Stimulated activated CD4-positive, alpha-beta T cell treated with anti-CD3 and anti-CD28 coated beads, Interleukin-12 subunit alpha, Interleukin-12 subunit beta, amount 100 ng/mL, for 24 hours (primary cell): ENCODE results near the gene CPSF3.

ENCODE experiments used
- DNase-seq, 2 experiments: peaks; one replicate each; pipeline ENCODE4 v3.0.0-alpha.2; 2020; ENCODE audit warnings: low read depth in 2 of 2

CPSF3 gene

DNA sequence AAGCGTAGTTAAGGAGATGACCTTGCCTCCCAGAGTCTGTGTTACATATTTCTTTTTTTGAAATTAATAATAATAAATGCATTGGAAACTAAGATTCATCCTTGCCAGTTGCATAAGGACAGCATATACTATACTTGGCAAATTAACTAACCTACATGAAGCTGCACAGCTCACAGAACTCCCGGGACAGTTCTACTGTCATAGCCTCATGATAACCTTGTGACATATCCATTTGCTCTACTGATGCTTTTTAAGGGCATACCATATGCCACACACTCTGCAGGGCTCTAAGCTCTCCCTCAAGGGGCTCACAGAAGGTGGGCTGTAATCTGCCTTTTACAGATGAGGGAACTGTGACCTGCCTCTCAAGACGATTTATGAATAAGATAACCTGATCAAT lies 3.9 kb upstream of the CPSF3 start:
- DNase-seq, result no peak

DNA sequence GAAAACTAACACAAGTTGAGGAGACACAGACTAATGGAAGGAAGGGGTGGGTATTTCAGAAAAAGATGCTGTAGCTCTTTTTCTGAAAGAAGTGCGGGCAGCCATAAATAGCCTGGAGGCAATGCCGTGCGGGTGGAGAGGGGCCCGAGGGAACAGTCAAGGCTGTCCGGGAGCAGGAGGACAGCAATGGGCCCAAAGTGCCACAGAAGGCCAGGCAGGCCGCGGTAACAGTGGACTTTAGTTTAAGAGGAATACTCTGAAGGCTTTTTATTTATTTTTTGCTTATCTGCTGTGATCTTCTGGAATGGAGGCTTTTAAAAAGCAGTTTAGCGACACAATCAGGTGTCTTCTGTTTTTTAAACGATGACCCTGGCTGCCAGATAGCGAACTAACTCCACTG lies 3.0 kb upstream of the CPSF3 start:
- no peak for DNase-seq

DNA sequence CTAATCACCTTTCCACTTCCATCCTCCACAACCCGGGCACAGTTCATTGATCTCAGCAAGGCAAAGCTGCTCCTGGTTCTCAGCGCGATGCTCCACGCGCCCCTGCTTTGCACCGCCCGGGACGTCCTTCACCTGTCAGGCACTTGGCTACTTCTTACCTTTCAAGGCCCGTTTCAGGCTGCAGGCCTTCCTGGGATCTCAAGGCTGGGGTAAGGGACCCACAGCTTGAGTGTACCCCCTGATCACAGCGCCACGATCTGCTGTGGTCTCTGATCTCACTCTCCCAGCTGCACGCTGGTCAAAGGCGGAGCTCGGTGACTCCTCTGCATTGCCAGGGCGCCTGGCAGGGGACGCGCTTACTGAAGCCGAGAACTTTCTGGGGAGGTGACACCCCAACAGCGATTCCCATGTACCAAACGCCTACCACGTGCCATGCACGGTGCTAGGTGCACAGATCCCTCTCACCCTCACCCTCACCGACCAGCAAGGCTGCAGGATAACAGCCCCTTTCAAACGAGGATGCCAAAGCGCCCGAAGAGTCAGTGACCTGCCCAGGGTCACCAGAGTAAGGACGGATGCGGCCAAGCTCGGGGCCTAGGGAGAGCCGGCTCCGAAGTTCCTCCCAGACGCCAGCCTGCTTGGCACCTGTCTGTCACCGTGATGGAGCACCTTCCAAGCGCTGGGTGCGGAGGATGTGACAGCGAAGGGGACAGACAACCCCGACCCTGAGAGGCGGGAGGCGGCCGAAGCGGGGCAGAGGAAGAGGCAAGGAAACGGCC lies 944 bp upstream of the CPSF3 start:
- peak; percentile 25 to 42 for DNase-seq

DNA sequence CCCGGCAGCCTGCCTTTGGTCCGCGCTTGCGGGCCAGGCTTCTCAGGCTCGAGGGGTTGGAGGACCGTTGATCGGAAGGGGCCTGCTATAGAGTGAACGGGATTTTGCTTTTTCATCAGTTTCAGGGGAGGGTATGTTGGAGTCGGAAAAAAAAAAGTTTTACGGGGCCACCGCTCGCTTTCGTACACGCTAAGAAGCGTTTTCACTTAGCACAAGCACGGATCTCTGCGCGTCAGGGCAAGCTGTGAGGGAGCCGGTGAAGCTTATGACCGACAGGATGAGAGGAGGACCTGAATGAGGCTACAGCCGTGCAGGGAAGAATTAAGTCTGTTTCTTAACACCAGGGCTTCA lies 443 bp downstream of the CPSF3 start:
- no peak for DNase-seq

DNA sequence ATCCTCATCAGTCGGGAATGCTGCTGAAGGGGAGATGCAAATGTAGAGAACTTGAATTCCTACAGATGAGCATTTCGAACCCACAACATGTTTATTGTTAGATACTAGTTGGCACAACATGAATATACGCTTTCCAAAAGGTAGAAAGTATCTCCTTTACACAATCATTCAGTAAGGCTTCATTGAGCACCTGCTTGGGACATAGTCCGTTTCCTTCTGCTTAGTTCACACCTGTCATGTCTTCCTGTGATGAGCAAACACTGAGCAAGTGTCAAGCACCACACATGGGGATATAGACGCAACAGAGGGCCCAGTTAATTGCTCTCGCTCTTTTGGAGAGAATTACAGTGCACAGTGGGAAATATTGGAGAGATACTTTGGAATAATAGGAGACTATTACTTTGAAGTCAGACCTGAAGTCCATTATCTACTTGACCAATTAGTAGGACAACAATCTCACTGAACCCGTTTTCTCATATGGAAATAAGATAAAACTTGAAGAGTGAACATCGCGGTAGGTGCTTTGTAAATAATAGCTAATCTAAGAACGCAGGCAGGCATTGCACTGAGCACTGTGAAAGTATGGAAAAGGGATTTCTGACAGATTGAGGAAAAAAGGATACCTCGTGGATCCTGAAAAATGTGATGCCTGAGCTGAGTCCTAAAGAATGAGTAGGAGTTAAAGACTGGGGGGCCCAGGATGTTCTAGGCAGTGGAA lies 1.2 kb downstream of the CPSF3 start:
- no peak for DNase-seq

DNA sequence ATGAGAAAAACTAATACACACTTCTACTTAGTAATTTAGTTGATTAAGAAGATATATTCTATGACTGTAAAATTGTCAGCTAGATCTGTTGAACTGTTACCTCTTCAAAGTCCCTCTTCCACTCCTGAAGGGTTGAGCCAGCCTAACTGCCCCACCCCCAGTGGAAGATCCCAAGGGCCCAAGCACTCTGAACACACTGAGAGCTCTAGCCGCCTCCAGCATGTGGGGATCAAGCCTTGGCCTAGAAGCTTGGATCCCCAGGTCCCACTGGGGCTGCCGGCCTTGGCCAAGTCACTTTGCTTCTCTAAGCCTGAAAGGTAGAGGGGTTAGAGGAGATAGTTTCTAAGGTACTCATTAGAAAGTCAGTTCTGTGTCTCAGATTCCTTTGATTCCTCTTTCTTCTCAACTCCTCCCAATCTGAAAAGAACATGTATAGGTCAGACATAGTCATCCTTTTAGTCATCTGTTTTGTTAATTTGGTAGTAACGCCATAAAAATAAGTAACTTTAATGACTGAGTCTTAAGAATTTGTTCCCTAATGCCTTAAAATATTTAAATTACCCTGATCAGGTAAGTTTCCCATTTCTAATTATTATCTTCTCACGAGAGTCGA lies 5.6 kb downstream of the CPSF3 start:
- DNase-seq, result no peak

DNA sequence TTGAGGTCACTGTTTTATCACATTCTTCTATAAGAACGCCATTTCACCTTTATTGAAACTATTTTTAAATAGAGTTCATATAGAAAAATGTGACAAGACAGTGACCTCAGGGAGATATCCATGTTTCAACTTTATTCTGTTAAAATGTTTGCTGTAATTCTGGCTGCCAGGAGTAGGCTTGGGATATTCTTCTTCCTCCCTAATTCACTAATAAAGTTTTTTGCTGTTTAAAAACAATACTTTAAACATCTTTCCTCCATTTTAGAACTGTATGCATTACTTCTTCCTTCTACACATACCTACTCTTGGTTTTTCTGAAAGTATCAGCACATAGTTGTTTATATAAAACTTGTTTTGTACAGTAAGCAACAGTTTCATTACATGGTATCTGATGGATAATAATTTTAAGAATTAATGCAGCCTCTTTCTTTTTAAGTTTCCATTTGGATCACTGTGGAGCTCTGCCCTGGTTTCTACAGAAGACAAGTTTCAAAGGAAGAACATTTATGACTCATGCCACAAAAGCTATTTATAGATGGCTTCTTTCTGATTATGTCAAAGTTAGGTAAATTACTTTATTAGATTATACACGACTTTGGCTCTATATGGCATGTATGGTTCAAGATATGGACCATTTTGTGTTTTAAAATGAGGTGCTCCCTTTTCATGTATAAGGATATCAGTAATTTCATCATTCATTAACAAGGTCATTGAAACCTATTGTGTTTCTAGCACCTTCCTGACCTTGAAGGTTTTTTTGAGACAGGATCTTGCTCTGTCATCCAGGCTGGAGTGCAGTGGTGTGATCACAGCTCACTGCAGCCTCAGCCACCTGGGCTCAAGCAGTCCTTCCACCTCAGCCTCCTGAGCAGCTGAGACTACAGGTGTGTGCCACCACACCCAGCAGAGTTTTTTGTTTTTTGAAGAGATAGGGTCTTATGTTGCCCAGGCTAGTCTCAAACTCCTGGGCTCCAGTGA lies 7.2 kb downstream of the CPSF3 start:
- DNase-seq, result no peak

DNA sequence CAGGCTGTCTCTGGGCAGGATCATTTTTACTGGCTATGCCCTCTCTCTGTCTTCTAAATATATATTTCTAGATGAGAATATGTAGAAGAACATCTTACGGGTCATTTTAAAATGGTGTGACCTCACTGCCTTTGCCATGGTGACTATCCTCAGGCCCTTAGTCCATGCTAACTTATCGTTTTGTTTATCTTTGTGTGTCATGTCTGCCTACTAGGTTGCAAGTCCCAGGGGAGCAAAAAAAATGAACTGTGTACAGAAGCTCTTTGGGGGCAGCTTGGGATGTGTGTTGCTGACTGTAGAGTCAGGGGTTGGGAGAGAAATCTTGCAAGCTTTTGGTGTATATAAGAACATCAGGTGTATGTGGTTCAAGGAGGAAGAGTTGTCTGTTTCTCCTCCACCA lies 11.0 kb downstream of the CPSF3 start:
- DNase-seq, result no peak

DNA sequence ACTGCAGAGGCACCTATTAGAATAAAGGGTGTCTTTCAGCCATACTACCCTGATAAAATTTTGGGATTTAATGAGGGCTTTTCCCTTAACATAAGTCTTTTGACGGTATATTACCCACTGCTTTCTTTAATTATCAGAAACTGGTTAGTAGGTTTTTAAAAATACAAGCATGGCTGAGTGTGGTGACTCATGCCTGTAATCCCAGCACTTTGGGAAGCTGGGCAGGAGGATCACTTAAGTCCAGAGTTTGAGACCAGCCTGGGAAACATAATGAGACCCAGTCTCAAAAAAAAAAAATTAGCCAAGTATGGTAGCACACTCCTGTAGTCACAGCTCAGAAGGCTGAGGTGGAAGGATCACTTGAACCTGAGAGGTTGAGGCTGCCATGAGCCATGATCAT lies 16.1 kb downstream of the CPSF3 start:
- DNase-seq, result no peak

DNA sequence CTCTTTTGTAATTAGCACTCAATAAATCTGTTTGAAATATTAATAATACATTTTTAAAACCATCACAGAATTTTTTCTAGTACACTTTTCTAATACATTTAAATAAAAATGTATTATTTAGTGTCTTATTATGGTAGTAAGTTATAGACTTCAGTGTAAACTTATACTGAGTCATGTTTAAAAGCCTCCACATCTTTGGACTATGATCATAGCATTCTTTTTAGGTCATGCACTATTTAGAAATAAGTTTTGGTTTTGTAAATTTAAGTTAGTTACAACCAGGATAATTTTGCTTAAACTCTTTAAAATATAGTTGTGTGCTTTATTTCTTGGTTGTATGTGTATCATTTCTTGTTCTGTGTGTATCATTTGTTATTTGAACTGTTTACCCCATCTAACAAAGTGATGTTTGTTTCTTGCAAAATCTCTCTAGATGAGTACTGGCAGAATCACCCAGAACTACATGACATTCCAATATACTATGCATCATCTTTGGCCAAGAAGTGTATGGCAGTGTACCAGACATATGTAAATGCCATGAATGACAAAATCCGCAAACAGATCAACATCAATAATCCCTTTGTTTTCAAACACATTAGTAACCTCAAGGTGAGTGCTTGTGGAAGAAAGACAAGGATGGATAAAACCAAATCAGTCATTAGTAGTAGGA lies 16.7 kb downstream of the CPSF3 start:
- no peak for DNase-seq

DNA sequence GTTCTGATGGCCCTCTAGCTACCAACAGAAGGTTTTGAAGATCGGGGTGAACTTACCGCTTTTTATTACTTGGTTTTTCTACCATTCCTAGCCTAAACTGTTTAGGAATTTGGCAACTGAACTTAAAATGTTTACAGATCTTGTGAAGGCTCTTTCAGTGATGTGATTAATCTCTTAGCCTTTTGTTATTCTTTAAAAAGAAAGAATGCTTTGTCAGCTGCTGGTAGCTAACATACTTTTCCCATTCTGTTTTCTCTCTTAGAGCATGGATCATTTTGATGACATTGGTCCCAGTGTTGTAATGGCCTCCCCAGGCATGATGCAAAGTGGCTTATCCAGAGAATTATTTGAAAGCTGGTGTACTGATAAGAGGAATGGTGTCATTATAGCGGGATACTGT lies 18.1 kb downstream of the CPSF3 start:
- no peak for DNase-seq

DNA sequence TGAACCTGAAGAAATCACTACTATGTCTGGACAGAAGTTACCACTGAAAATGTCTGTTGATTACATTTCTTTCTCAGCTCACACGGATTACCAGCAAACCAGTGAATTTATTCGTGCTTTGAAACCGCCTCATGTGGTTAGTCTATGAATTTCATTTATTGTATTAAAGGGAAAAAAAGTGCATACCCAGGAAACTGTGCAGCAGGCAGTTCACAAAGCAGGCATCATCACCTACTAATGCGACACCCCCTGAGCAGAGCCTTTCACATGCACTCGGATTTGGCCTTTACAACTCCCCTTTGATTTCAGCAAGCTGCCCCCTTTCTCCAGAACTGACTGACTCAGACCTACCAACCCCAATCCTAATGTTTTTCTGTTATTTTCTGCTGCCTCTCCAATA lies 20.1 kb downstream of the CPSF3 start:
- no peak for DNase-seq

DNA sequence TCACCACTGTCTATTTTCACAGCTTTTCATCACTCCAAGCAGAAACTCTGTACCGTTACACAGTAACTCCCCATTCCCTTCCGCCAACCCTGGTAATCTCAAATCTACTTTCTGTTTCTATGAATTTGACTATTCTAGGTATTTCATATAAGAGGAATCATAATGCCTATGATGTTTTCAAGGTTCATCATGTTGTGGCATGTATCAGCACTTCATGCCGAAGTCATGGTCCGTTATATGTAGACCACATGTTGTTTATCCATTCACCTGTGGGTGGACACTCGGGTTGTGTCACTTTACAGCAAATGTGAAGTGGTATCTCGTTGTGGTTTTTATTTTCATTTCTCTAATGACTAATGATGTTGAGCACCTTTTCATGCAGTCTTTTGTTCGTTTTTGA lies 21.6 kb downstream of the CPSF3 start:
- DNase-seq, result no peak

DNA sequence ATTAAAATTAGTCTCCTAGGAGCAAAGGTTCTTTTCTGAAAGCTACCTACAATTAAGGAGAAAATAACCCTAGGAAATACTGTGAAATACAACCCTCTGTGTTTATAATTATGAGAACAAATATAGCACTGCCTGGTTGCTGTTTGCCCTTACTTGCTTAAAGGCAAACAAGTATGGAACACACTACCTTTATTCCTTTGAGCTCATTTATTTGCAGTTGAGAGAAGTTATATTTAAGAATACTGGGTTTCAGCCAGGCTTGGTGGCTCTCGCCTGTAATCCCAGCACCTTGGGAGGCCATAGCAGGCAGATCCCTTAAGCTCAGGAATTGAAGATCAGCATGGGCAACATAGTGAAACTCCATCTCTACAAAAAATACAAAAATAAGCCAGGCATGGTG lies 27.8 kb downstream of the CPSF3 start:
- DNase-seq, result no peak

DNA sequence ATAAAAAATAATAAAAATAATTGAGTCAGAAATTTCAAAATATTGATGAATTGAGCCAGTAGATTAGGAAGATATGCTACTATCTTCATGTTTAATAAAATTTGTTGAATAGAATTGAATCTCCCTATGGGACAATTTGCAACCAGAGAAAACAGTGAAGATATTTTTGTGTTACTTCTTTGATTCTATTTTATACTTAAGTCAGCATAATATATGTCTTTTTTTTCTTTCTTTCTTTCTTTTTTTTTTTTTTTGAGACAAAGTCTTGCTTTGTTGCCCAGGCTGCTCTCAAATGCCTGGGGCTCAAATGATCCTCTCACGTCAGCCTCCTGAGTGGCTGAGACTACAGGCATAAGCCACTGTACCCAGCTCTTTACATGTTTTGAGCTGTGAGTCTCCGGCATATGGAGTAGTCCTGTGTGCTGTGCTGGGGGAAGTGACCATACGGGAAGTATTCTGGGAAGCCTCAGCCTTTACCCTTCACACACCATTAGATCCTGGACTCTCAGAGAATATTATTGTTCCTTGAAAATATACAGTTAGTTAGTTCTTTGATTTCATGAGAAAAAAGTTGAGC lies 37.1 kb downstream of the CPSF3 start:
- DNase-seq, result no peak

DNA sequence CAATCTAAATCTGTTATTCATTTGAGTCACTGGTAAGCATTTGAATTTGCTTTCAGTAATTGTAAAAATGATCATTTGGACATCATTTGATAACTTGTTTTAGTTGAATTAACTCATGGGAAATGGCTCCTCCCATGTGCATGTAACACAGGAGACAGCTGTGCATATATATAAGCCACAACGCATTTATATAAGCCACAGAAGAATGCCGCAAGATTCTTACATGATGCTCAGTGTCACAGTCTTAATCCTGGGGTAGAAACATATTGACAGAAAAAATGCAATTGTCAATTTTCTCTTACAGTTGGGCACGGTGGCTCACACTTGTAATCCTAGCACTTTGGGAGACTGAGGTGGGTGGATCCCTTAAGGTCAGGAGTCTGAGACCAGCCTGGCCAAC lies 37.6 kb downstream of the CPSF3 start:
- DNase-seq, result no peak

DNA sequence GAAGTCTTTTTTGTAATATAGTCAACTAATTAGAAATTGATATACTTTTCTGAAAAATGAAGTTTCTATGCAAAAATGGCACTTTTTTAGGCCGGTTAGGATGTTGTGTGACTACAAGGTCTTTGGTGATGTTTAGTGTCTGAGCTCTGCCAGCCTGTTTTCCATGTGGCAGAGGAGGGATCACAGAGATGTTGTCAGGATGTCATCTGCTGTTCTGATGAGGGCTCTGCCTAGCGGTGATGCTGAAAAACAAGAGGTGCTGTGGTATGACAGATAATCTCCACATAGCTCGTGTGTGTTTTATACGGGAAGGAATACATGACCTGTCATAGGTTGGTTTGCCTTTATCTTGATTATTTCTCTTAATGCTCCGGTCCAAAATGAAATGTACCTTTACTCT lies 38.9 kb downstream of the CPSF3 start:
- DNase-seq, result no peak

DNA sequence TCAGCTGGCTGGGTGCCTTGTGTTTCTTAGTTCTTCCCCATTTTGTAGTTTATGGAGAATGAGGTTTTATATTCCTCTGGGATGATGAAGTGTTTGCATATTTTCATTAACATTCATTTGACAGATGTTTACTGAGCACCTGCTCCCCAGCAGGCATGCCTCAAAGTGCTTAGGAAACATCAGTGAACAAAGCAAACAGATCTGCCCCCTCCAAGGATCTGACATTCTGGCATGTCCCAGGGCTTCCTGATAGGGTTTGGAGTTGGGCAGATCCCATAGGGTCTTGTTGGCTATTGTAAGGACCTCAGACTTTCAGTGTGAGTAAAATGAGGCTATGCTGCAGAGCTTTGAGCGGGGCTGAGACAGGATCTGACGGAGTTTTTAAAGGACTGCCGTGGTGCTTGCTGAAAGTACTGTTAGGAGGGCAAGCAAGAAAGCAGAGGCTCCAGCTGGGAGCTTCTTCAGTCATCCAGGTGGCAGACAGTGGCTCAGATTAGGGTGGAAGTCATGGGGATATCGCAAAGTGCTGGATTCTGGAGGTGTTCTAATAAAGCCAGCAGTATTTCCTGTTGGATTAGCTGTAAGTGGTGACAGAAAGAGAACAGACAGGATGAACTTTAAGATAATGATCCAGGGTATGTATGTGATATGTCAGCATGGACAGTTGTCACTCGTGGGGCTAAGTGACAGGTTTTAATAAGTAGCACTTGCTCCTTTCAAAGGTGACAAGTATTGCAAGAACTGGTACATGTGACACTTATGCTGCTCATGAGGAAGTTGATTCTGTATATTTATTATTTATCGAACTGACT lies 39.6 kb downstream of the CPSF3 start:
- no peak for DNase-seq

DNA sequence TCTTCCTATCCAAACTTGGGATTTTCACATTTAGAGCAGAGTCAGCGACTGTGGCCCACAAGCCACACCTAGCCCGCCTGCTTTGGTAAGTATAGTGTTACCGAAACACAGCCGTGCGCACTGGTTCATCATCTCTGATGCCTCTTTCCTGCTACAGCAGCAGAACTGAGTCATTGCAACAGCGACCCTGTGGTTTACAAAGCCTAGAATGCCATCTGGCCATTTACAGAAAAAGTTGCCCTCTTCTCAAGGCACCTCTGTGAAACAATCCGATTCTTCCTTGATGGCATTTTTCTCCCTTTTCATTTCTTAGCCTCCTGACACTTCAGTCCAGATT lies 40.2 kb downstream of the CPSF3 start:
- no peak for DNase-seq

DNA sequence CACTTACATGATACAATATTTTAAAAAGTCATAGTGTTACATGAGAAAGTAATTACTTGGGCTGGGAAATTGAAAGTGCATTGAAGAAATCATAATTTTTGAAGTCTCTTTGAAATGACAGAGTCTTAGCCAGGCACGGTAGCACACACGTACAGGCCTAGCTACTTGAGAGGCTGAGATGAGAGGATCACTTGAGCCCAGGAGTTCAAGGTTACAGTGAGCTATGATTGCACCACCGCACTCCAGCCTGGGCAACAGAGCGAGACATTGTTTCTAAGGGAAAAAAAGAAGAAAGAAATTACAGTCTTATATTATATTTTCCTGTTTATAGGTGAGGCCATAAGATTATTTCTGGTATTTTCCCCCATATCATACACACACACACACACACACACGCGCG lies 41.7 kb downstream of the CPSF3 start:
- DNase-seq, result no peak
